GM19328 (cell line): ENCODE measurements around the gene PRPS1.
A peak's percentile ranks its signal among the peaks of the same experiment; 100 is the strongest.
"Not testable (repeated sequence)": the region's sequence is repeated elsewhere in the genome, so short reads cannot be mapped to it uniquely, and the experiment has no call there.

Experiments used
- ATAC-seq: cut with Tn5 transposase; IDR thresholded peaks from one replicate; pipeline ENCODE4 v1.9.1; 2021; ENCODE audit warnings: mild to moderate bottlenecking, moderate library complexity; ENCODE audit not compliant: unreplicated experiment

The PRPS1 gene

DNA sequence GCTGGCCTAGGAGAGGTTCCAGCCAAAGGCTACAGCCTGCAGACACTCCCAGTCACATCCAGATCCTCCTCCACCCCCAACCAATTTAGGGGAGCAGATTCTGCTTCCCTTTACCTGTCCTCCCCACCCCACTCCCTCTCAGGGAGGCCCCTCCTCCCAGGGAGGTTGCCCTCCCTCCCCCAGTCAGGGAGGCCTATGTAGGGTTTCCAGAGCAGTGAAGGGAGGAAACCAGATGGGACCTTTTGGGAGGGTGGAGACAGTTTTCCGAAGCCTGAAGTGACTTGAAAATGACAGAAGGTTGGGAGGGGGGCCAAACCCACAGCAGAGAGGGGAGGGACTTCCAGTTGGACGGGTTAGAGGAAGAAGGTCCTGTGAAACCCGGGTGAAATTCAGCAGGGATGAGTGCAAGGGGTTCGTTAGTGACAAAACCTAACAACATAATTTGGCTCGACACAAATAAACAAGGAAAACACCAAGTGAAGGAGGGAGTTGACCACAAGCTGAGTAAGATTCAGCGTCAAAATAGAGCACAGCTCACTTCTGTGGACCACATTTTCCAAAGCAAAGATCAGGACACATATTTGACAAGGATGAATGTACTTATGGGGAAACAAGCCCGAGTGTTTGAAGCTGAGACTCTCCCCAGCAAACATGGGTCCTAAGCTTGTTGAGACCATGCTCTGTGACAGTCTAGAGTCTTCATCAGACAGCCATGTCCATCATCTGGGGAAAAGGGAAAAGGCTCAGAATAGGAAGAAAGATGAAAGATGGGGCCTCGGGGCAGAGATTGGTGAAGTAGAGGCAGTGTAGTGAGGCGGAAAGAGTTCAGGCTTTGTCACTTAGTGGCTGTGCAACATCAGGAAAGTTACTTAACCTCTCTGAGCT is 46.4 kb downstream of the PRPS1 start:
- ATAC-seq = peak; percentile 7

DNA sequence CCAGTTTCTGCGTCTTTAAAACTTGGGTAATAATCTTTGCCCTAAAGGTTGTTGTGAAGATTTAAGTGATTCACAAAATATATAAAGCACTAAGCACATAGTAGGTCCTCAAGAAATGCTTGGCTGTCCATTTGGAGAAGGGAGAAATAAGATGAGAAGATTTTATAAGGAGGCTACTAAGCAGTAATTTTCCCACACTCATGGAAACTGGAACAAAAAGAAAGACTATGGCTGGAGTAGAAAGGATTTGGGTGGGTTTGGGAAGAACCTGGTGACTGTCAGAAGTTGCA is 47.0 kb downstream of the PRPS1 start:
- ATAC-seq = no peak

DNA sequence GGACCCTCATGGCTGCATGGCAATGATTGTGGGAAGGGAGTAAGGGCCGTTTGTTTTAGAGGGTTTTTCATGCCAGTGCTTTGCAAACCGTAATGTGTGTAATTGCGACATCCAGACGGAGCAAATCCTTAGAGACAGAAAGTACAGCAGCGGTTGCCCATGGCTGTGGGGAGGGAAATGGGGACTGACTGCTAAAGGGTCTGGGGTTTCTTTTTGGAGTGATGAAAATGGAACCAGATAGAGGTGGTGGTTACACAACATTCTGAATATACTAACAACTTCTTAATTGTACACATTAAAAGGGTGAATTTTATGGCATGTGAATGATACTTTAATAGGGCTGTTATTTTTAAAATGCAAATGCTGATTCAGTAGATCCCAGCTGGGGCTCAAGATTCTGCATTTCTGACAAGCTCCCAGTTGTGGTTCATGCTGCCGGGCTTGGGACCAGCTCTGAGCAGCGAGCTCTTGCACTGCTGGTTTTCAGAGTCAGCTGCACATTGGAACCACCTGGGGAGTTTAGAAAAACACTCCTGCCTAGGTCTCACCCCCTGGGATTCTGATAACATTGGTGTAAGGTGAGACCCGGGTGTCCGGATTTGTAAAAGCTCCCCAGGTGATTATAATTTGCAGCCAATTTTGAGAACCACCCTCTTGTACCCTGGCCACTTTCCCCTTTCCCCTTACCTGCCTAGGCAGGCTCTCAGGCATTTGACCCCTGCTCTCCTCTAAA is 47.7 kb downstream of the PRPS1 start:
- no peak for ATAC-seq

DNA sequence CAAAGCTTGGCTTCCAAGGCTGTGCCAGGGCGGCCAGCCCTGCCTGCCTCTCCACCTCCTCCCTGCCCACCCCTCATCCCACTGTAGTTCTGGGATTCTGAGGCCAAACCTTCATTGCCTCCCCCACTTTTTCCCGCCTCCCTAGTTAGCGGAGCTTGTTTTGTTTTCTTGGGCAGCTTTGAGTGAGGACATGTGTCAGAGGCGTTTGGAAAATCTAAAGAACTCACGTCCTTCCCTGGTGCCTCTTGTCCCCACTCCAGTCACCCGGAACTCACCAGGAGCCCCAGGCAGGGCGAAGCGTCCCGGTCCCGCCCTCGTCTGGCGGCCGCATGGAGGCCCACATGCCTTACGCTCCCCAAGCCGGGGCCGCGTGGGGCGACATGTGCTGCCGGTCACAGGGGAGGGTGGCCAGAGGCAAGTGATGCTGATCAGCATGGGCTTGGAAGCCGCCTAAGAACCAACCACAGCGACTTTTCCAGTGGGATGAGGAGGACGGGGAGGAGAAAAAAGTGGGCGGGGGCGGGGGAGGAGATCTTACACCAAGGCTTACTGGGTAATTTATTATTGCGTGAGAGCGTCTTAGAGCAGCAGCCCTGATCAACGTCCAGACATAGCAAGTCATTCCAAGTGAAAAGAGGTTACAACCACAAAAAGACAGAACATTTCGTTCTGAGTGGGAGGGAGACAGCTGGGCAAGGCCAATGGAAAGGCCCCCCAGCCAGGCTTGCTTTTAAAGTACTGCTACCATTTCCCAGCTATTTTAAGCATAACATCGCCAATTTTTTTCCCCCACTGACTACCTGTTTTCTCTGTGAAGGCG is 48.5 kb downstream of the PRPS1 start:
- no peak for ATAC-seq

DNA sequence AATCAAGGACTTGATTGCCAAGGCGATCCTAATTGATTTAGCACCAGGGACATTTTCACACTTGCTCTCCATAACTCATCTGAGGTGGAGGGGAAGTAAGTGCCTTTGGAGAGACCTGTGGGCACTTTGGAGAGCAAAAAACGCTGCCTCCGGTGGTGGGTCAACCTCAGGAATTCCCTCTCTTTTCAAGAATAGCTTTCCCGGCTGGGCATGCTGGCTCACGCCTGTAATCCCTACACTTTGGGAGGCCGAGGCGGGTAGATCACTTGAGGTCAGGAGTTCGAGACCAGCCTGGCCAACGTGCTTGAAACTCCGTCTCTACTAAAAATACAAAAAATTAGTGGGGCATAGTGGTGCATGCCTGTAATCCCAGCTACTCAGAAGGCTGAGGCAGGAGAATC is 49.2 kb downstream of the PRPS1 start:
- ATAC-seq = no peak

DNA sequence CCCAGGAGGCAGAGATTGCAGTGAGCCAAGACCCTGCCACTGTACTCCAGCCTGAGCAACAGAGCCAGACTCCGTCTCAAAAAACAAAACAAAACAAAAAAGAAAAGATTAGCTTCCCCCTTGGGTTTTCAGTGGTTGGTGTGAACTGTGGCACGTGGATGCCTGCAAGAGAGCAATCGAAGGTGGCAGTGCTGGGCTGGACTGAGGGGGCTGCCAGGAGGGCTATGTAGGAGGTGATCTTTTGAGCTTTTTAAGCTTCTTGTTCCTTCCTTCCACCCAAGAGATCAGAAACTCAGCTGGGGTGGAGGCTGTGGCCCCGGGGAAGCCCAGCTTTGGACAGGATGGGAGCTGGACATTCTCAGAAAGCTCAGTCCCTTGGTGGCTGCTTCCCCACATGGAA is 49.6 kb downstream of the PRPS1 start:
- no peak for ATAC-seq

DNA sequence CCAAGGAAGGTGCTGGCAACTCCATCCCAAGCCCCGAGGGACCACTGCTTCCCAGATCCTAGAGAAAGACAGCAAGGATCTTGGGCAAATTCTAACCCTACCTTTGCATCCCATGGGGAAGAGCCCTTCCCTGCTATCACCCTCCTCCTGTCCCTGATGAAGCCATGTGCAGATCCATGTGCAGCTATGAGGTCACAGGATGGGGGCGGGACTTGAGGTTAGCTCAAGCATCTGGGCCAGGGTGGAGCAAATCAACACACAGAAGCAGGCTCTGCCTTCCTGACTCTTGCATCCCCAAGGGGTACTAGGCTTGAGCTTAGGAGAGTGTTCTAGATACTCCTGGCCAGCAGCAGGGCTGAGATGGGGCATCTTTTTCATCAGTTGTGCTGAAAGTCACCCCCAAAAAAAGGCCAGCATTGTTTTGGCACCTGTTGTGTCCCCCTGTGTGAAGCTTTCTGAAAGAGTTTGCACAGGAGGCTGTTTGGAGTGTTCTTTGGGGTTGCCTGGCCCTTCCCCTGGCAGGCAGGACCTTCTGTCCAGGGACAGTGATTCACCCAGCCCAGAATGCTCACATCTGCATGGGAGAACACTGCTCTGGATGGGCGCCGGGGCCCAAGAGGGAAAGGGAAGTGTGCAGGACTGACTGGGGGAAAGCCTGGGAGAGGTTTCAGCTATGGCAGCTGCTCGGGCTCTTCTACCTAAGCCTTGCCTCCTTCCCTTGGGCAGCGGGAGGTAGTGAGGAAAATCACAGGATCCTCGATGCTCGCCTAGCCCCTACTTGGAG is 50.8 kb downstream of the PRPS1 start:
- ATAC-seq = no peak

DNA sequence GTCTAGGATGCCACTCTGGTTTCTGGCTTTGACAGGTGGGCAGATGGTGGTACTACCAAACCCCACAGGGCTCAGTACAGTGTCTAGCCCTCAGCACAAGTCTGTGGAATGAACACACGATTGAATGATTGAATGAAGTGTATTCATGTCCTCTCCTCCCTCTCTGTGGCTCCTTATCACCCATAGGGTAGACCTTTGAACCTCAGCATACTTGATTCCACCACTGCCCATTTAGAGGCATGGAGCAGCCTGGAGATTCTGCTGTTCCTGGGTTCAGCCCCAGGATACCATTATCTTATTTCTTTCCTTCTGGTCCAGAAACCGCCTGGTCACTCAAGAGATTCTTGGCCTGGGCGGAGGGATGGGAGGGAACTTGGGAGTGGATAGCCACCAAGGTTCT is 53.9 kb downstream of the PRPS1 start:
- no peak for ATAC-seq

DNA sequence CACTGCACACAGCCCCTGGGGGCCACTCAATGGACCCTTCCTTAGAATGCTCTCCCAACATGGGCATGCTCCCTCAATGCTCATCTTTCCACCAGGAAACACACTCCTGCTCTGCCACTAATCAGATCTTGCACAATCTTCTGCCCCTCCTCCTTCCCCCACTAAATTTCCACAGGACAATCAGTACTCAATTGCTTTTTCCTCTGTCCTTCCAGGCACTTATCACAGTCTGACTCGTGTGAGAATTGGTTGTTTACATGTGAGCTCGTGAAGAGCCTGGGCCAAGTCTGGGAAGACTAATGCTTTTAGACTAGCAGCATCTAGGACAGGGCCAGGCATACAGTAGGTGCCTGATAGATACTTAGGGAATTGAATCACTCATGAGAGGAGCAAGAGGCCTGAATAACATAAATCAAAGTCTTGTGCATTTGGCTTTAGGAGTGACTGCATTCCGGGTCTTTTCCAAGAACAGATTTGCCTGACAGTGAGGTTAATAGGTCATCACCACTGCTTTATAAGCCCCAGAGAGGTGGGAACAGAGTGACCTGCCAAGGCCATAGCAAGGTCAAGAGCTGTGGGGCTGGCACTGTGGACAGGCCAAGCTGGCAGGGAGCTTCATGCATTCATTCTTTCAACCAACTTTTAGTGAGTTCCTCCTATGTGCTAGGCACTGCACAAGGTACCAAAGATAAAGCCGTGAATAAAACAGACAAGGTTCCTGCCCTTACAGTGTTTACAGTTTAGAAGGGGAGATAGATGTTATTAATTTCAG is 55.0 kb downstream of the PRPS1 start:
- ATAC-seq = no peak

DNA sequence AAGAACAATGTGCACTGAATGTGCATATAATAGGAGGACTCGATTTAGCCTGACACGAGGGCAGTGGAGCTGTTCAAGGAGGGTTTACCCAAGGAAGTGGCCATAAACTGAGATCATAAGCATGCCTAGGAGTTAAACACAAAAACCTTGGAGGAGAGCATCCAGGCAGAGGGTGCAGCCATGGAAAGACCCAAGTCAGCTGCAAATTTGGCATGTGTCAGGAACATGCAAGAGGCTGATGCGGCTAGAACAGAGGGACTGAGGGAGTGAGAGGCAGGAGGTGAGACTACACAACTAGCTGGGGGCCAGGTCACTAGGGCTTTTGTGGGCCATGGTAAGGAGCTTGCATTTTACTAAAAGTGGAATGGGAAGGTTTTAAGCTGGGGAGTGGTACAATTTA is 55.6 kb downstream of the PRPS1 start:
- ATAC-seq = no peak

DNA sequence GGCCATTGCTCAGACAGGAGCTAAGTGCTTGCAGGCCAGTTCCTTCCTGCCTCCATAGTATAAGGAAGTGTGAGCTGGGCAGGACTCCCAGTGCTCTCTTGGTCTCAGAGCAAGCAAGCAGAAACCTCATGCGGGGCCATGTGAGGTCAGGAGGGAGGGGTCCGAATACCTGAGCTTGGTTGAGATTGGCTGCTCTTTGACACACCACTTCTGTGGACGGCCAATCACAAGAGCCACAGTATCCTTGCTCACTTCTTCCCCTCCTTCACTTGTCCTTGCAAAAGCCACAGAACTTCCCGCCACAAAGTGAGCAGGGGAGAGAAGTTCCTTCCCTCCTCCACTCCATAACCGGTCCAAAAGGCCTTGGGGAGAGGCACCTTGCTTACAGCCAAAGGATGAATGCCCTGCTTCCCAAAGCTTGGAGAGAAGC is 56.7 kb downstream of the PRPS1 start:
- ATAC-seq = peak; percentile 50

DNA sequence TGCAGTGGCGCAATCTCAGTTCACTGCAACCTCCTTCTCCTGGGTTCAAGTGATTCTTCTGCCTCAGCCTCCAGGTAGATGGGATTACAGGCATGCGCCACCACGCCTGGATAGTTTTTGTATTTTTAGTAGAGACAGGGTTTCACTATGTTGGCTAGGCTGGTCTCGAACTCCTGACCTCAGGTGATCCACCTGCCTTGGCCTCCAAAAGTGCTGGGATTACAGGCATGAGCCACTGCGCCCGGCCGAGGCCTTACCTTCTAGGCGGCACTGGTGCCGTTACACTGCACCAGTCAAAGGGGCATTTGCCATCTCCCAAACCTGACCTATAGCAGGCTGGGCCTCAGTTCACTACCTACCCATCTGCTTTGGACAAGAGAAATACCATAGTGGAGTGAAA is 57.3 kb downstream of the PRPS1 start:
- ATAC-seq = not testable (repeated sequence)

DNA sequence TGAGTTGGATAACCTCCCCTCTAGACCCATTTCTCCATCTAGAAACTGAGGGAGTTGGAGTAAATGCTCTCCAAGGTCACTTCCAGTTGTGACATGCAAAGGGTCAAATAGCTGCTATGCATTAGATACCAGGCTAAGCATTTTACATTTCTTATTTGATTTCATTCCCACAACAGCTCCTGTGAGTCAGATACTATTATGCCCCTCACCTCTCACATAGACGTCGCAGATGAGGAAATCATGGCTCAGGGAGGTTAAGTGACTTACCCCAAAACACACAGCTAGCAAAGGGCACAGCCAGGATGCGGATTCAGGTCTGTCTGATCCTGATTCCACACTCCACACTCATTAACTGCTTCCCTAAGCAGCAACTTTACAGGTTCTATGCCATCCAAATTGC is 57.7 kb downstream of the PRPS1 start:
- no peak for ATAC-seq

DNA sequence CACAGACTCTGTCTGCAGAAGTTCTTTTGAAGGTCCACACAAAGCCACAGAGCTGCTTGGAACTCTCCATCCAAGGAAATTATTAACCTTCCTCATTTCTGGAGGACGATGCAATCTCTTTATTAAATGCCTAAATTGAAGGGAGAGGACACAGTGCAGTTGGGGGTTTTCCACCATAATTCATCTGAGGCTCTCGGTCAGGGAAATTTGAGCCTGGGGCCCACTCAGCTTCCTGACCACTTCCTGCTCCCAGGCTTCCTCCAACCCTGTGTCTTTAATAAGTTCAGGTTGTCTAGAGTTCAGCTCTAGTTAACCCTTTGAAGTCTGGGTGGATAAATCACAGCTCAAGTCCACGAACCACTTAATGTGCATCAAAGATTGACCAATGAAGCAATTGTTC is 58.5 kb downstream of the PRPS1 start:
- no peak for ATAC-seq

DNA sequence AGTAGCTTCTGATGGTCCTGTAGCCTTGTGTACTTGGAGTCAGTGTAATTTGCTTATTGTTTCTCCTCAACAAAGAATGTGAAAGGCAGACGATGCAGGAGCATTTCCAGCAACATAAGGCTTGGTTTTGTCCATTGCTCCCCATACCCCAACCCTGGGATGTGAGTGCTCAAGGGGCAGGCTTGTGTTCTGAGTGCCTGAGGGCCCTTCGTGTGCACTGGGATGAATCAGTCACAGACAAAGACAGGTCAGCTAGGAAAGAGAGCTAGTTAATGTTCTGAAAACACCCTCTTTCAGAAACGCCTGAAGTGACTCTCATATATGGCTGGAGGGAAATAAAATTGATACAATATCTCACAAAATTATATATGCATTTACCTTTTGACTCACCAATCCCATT is 59.1 kb downstream of the PRPS1 start:
- no peak for ATAC-seq

DNA sequence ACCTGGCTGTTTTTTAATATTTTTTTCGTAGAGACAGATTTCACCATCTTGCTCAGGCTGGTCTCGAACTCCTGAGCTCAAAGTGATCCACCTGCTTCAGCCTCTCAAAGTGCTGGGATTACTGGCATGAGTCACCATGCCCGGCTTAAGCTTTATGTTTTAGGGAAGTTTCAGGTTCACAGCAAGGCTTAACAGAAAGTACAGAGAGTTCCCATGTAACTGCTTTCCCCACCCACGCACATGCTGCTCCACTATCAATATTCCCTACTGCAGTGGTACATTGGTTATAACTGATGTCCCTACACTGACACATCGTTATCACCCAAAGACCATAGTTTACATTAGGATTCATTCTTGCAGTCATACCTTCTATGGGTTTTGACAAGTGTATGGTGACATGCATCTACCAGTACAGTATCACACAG is 62.7 kb downstream of the PRPS1 start:
- ATAC-seq = no peak

DNA sequence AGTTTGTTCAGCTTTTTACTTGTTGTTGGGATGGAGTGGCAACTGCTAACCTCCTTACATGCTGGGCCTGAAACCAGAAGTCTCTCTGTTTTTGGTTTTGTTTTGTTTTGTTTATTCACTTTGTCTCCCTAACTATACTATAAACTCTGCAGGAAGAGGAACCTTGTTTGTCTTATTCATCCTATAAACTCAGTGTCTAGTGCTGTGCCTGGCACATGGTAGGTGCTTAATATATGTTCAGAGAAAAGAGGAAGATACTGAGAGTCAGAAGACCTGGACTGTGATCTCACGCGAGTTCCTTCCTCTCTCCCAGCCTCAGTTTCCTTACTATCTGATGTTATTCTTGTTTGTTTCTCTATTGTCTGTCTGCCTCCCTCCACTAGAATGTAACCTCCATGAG is 71.3 kb downstream of the PRPS1 start:
- ATAC-seq = no peak

DNA sequence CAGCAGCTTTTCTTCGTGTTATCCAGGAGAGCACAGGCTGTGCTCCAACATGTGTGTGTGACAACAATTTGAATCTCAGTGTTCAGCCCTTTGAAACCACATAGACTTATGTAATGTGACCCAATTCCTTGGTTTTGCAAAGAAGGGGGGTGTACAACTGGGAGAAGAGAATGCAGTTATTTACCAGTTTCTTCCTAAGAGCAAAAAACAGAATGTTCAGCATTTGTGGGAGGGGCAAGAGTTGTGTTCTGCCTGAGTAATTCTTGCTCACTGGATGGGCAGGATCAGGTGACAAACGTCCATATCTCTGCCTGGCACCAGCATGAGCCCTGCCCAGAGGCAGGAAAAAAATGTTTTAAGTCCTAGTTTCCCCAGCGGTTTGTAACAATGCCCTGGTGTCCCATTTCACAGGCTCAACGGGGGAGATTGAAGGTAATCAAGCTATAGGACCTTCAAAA is 72.0 kb downstream of the PRPS1 start:
- ATAC-seq = no peak
